ENCODE data around the gene PRPS1.
"Not testable (repeated sequence)": the region's sequence is repeated elsewhere in the genome, so short reads cannot be mapped to it uniquely, and the experiment has no call there.

PRPS1 gene

GRCh38 chrX:107672955-107673378, 44.7 kb downstream of the PRPS1 start:
- Histone ChIP-seq H3K4me3 (no peak overlapping the region), H3K27ac (peak overlapping the region in 20 of 21 experiments; percentile 4 to 94 (median 82))

- Histone ChIP-seq H3K27ac (peak overlapping the region; percentile 4 to 94 (median 80)), H3K4me3 (no peak overlapping the region)
Measured at GRCh38 chrX:107673431-107673830, 45.1 kb downstream of the PRPS1 start.

- Histone ChIP-seq H3K4me3 (no peak overlapping the region), H3K27ac (peak overlapping the region; percentile 18 to 94 (median 87))
Measured at GRCh38 chrX:107673933-107674479, 45.7 kb downstream of the PRPS1 start.

- H3K4me3 ChIP-seq: no peak overlapping the region
- peak overlapping the region; percentile 39 to 94 (median 87) for H3K27ac ChIP-seq
Measured at GRCh38 chrX:107674480-107675364, 46.4 kb downstream of the PRPS1 start.

- Histone ChIP-seq H3K4me3 (peak overlapping the region in 1 of 7 experiments; percentile 50), H3K27ac (peak overlapping the region in 20 of 21 experiments; percentile 36 to 94 (median 87))
Measured at GRCh38 chrX:107675365-107675654, 47.0 kb downstream of the PRPS1 start.

GRCh38 chrX:107675823-107676555, 47.7 kb downstream of the PRPS1 start:
- H3K27ac ChIP-seq: peak overlapping the region; percentile 34 to 94 (median 88)
- peak overlapping the region; percentile 30 to 50 (median 39) for H3K4me3 ChIP-seq

- H3K27ac ChIP-seq: peak overlapping the region; percentile 34 to 94 (median 87)
- peak overlapping the region; percentile 30 to 50 (median 39) for H3K4me3 ChIP-seq
Measured at GRCh38 chrX:107676559-107677378, 48.5 kb downstream of the PRPS1 start.

GRCh38 chrX:107677501-107677901, 49.2 kb downstream of the PRPS1 start:
- no peak overlapping the region for H3K4me3 ChIP-seq
- H3K27ac ChIP-seq: peak overlapping the region; percentile 17 to 94 (median 87)

GRCh38 chrX:107677909-107678308, 49.6 kb downstream of the PRPS1 start:
- no peak overlapping the region for H3K4me3 ChIP-seq
- H3K27ac ChIP-seq: peak overlapping the region in 17 of 21 experiments; percentile 29 to 94 (median 88)

- Histone ChIP-seq H3K27ac (peak overlapping the region in 11 of 21 experiments; percentile 5 to 94 (median 88)), H3K4me3 (no peak overlapping the region)
Measured at GRCh38 chrX:107678957-107679740, 50.8 kb downstream of the PRPS1 start.

GRCh38 chrX:107682256-107682655, 53.9 kb downstream of the PRPS1 start:
- no peak overlapping the region for H3K4me3 ChIP-seq
- peak overlapping the region in 1 of 21 experiments; percentile 72 for H3K27ac ChIP-seq

GRCh38 chrX:107683124-107683895, 55.0 kb downstream of the PRPS1 start:
- Histone ChIP-seq H3K27ac (peak overlapping the region in 5 of 21 experiments; percentile 33 to 72 (median 62)), H3K4me3 (no peak overlapping the region)

- no peak overlapping the region for H3K4me3 ChIP-seq
- peak overlapping the region in 7 of 21 experiments; percentile 6 to 71 (median 55) for H3K27ac ChIP-seq
Measured at GRCh38 chrX:107683931-107684330, 55.6 kb downstream of the PRPS1 start.

- H3K27ac ChIP-seq: peak overlapping the region in 8 of 21 experiments; percentile 19 to 71 (median 56)
- H3K4me3 ChIP-seq: no peak overlapping the region
Measured at GRCh38 chrX:107684956-107685385, 56.7 kb downstream of the PRPS1 start.

- not testable (repeated sequence) for H3K4me3 ChIP-seq
- H3K27ac ChIP-seq: peak overlapping the region in 5 of 21 experiments; percentile 10 to 71 (median 43)
Measured at GRCh38 chrX:107685586-107685985, 57.3 kb downstream of the PRPS1 start.

- Histone ChIP-seq H3K4me3 (no peak overlapping the region), H3K27ac (peak overlapping the region in 3 of 21 experiments; percentile 10 to 21 (median 19))
Measured at GRCh38 chrX:107686026-107686425, 57.7 kb downstream of the PRPS1 start.

GRCh38 chrX:107686792-107687191, 58.5 kb downstream of the PRPS1 start:
- H3K4me3 ChIP-seq: no peak overlapping the region
- H3K27ac ChIP-seq: no peak overlapping the region

GRCh38 chrX:107687445-107687844, 59.1 kb downstream of the PRPS1 start:
- no peak overlapping the region for H3K4me3 ChIP-seq
- no peak overlapping the region for H3K27ac ChIP-seq
